ENCODE results near the gene MAGEA9B. TPM values are rescaled to one million over a fixed set of nuclear protein-coding genes. Genes with fewer than 3 reads are reported as not detected.
"Not testable (repeated sequence)": the region's sequence is repeated elsewhere in the genome, so short reads cannot be mapped to it uniquely, and the experiment has no call there.

Gene MAGEA9B
- total and polyA plus RNA-seq, 12 donors = not detected

DNA sequence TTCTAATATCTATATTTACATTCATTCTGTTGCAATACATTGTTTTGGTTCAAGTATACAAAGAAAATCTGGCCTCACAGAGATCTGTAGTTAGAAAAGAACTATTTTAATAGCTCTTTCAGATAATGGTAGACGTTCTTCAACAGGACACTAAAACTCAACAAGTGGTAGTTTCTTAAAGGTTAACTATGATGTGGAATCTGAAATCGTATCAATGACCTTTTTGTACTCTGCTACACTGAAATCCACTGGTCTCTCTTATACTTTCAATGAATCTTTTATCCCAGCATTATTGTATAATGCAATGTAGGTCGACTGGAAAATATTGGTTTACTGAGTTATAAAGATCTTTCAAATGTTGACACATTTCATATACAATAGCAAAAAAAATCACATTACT lies 31.6 kb upstream of the MAGEA9B start:
- no peaks in the 10 kb centered on the region for H3K4me1 ChIP-seq (replicated peaks in 1 of 2)
- H3K27ac ChIP-seq = no peak overlapping the region
- no peak for DNase-seq
- no peaks in the 10 kb centered on the region for H3K9me3 ChIP-seq (replicated peaks in 1 of 3)
- 57 to 81% (median 70%) methylated on average over 3 of the region's 3 CpGs for WGBS, 4 donors
- H3K36me3 ChIP-seq (replicated peaks in 1 of 2) = no peaks in the 10 kb centered on the region
- H3K4me3 ChIP-seq = no peak overlapping the region
- TF ChIP-seq POLR2A (IDR thresholded peaks at IDR 0.05) = no peak
- TF ChIP-seq, protein P1, sequence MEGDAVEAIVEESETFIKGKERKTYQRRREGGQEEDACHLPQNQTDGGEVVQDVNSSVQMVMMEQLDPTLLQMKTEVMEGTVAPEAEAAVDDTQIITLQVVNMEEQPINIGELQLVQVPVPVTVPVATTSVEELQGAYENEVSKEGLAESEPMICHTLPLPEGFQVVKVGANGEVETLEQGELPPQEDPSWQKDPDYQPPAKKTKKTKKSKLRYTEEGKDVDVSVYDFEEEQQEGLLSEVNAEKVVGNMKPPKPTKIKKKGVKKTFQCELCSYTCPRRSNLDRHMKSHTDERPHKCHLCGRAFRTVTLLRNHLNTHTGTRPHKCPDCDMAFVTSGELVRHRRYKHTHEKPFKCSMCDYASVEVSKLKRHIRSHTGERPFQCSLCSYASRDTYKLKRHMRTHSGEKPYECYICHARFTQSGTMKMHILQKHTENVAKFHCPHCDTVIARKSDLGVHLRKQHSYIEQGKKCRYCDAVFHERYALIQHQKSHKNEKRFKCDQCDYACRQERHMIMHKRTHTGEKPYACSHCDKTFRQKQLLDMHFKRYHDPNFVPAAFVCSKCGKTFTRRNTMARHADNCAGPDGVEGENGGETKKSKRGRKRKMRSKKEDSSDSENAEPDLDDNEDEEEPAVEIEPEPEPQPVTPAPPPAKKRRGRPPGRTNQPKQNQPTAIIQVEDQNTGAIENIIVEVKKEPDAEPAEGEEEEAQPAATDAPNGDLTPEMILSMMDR (IDR thresholded peaks at IDR 0.05) = no peak
- intact Hi-C loops (cut with DNase I) = no loop called here
- H3K27me3 ChIP-seq = no peaks in the 10 kb centered on the region

DNA sequence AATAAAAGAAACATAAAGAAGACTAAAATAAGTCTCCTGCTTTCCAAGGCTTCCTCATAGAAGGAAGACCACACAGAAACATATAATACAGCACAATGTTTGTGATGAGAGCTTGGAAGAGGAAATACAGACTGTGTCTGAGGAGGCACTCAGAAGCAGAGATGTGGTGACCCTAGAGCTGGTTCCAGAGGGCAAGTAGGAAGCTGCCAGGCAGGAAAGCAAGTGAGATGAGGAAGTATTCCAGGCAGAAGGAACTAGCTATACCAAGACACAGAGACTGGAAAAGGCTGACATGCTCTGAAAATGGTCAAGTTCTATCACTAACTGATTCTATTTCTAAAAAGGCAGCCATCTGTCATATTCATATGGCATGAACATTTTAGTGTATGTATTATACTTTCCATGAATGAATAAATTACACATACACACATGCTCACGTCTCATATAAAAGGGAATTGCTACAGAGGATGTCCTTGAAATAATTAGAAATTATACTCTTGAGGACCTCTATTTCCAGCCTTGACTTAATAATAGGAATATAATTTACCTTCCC lies 24.4 kb upstream of the MAGEA9B start:
- no peak for TF ChIP-seq POLR2A (IDR thresholded peaks at IDR 0.05)
- TF ChIP-seq, protein P1 (IDR thresholded peaks at IDR 0.05) = no peak
- no peaks in the 10 kb centered on the region for H3K4me1 ChIP-seq (replicated peaks in 1 of 2)
- H3K27me3 ChIP-seq = no peaks in the 10 kb centered on the region
- no peaks in the 10 kb centered on the region for H3K9me3 ChIP-seq (replicated peaks in 1 of 3)
- H3K27ac ChIP-seq = no peak overlapping the region
- no peak overlapping the region for H3K4me3 ChIP-seq
- WGBS, 4 donors = 47 to 67% (median 56%) methylated on average over 1 of the region's 1 CpG
- no peak for DNase-seq
- H3K36me3 ChIP-seq (replicated peaks in 1 of 2) = no peaks in the 10 kb centered on the region
- intact Hi-C loops (cut with DNase I) = no loop called here

DNA sequence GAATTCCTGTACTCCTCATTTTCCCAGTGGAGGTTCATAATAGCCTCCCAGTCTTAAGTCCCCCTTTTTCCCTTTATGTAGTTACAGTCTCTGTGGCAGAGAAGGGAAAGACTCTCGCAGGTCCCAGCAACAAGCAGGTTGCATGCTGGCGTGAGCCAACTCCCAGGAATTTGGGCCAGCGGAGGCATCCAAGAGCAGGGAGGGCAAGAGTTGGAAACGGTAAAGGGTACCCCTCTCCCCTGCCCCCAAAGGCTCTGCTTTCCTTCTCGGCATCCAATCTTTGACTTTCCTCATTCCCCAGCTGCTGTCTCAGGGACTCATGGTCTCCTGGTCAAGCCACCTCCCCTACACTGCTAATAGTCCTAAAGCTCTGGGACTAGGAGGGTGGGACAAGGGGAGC lies 23.3 kb upstream of the MAGEA9B start:
- no peak for TF ChIP-seq POLR2A (IDR thresholded peaks at IDR 0.05)
- TF ChIP-seq, protein P1 (IDR thresholded peaks at IDR 0.05) = no peak
- Histone ChIP-seq H3K27me3 (no peaks in the 10 kb centered on the region), H3K4me3 (no peak overlapping the region), H3K4me1 (replicated peaks in 1 of 2) (no peaks in the 10 kb centered on the region), H3K9me3 (replicated peaks in 1 of 3) (no peaks in the 10 kb centered on the region), H3K36me3 (replicated peaks in 1 of 2) (peaks cover 0 to 7% of the 10 kb centered on the region in 2 donors), H3K27ac (no peak overlapping the region)
- DNase-seq = no peak
- WGBS, 4 donors = 71 to 97% (median 85%) methylated on average over 2 to 5 of the region's 5 CpGs
- intact Hi-C loops (cut with DNase I) = no loop called here

DNA sequence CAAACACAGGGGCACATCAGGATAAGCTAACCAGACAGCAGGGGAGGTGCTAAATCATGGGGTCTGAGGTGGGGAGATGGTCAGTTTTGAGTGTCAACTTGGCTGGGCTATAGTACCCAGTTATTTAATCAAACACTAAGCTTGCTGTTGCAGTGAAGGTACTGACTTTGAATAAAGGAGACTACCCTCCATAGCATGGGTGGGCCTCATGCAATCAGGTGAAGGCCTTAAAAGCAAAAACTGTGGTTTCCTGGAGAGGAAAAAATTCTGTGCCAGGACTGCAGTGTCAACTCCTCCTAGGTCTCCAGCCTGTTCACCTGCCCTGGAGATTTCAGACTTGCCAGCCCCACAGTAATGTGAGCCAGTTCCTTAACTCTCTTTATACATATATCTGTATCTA lies 20.4 kb upstream of the MAGEA9B start:
- Histone ChIP-seq H3K4me1 (replicated peaks in 1 of 2) (no peaks in the 10 kb centered on the region), H3K27ac (no peak overlapping the region), H3K36me3 (replicated peaks in 1 of 2) (peaks cover 0 to 12% of the 10 kb centered on the region in 2 donors), H3K27me3 (no peaks in the 10 kb centered on the region), H3K9me3 (replicated peaks in 1 of 3) (no peaks in the 10 kb centered on the region), H3K4me3 (no peak overlapping the region)
- no peak for TF ChIP-seq POLR2A (IDR thresholded peaks at IDR 0.05)
- TF ChIP-seq, protein P1 (IDR thresholded peaks at IDR 0.05) = no peak
- DNase-seq = no peak
- intact Hi-C loops (cut with DNase I) = no loop called here

DNA sequence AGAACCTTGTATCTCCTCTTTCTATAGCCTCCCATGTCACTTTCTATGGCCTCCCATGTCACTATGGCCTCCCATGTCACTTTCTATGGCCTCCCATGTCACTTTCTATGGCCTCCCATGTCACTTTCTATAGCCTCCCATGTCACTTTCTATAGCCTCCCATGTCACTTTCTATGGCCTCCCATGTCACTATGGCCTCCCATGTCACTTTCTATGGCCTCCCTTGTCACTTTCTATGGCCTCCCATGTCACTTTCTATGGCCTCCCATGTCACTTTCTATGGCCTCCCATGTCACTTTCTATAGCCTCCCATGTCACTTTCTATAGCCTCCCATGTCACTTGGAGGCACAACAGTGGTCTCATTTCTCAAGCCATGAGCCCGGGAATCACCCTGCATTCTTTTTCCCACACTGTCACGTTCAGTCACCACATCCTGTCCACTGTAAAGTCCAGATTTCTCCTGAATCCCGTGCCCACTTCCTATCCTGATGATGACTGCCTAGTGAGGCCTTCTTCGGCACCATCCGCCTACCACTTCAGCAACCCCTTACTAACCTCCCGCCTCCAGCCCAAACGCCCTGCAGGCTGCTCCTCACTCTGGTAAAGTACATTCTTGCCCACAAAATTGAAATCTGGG lies 18.1 kb upstream of the MAGEA9B start:
- H3K36me3 ChIP-seq (replicated peaks in 1 of 2) = peaks cover 0 to 12% of the 10 kb centered on the region in 2 donors
- H3K4me1 ChIP-seq (replicated peaks in 1 of 2); H3K9me3 ChIP-seq (replicated peaks in 1 of 3); DNase-seq; H3K27me3 ChIP-seq; intact Hi-C loops (cut with DNase I); H3K4me3 ChIP-seq; H3K27ac ChIP-seq: not testable (repeated sequence)
- WGBS, 4 donors = 70 to 96% (median 85%) methylated on average over 7 of the region's 7 CpGs

DNA sequence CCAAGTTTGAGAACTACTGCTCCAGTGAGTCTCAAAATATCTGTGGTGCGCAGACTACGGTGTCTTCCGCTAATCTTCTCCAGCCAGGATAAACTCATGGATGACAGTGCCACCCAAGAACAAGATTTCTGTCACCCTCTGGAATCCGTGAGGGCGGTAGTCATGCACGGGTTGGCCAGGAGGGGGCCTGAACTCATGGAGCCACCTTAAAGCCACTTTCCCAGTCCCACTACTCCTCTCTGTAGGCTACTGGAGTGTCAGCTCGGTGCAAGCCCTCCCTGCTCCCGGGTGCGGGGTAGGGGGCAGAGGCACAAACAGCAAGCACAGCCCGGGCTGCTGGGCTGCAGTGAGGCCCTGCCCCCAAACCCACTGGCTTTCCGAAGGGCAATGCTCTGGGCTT lies 11.3 kb upstream of the MAGEA9B start:
- H3K4me1 ChIP-seq (replicated peaks in 1 of 2); H3K9me3 ChIP-seq (replicated peaks in 1 of 3); H3K27ac ChIP-seq; intact Hi-C loops (cut with DNase I); H3K4me3 ChIP-seq; H3K27me3 ChIP-seq; H3K36me3 ChIP-seq (replicated peaks in 1 of 2); DNase-seq: not testable (repeated sequence)
- 12% methylated on average over 3 of the region's 11 CpGs; no CpG with 5 or more reads in 2 of the 4 donors for WGBS, 4 donors

DNA sequence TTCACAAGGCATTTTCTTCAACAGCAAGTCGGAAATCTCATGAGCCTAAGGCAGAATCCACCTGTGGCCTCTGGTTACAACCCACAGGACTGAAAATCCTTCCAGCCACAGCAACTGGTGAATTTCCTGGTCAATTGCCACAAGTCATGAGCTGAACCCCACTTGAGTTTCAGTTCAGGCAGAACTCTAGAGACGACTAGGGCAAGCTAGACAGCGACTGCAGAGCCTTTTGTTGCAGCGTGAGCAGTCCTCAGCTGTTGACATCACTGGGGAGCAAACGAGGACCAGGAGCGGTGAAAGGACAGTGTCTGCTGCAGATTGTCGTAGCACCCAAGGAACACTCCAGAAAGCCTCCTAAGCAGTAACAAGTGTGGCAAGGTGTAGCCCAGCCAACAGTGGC lies 8.7 kb upstream of the MAGEA9B start:
- DNase-seq; intact Hi-C loops (cut with DNase I); H3K36me3 ChIP-seq (replicated peaks in 1 of 2); H3K4me1 ChIP-seq (replicated peaks in 1 of 2); H3K9me3 ChIP-seq (replicated peaks in 1 of 3); H3K27me3 ChIP-seq; H3K27ac ChIP-seq; H3K4me3 ChIP-seq: not testable (repeated sequence)
- no CpG with 5 or more reads among the region's 7 CpGs for whole genome bisulfite sequencing, 4 donors
